ENCODE measurements around the gene ARMC2. TPM values are rescaled to one million over a fixed set of nuclear protein-coding genes. Genes with fewer than 3 reads are reported as not detected.

The ARMC2 gene
- total RNA-seq, 1 donor from 2014 or later = 3.5 TPM

DNA sequence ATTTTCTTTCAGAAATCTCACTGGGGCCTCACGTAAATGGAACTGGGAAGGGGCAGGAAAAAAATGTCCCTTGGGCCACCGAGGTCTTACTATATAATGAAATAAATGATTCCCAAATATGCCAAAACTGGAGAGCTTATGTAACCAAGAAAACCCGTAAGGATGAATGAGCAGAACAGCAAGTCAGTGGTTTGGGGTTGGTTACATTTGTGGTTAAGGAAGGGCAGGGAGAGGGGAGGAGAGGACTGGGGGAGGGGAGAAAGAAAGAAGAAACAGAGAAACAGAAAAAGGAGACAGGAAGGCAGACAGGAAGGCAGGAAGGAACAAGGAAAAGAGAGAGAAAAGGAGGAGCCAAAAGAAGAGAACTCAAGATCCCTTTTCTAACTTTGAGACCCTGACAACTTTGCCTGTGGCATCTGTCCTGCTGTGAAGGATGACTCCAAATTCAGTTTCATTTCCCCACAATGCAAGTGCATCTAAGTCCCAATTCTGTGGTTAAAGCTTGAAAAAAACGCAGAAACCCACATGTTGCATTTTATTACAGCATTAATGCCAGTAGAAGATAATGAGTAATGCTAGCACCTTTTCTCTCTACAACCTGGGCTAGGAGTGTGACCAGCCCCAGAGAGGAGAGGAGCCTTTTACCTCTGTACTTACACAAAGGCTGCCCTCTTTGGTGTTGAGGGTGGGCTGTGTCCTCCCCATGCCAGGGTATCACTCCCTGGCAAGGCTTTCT, 10.8 kb upstream of the ARMC2 start:
- POLR2A ChIA-PET = interaction anchor here (0.7 to 1.7 kb wide), 3 partner anchors 10 to 235 kb away, joined by 3 to 4 read pairs (median 4); partner anchors contain the start of gene ARMC2
- Mint-ChIP-seq H3K36me3 (ENCODE audit: low read depth) (no peaks in the 10 kb centered on the region), H3K4me3 (peak overlapping the region; percentile 0), H3K4me1 (peaks cover 31% of the 10 kb centered on the region), H3K27me3 (peaks cover 9% of the 10 kb centered on the region), H3K27ac (peak overlapping the region; percentile 0), H3K9me3 (no peaks in the 10 kb centered on the region)
- CTCF ChIA-PET = interaction anchor here (1.4 to 3.1 kb wide), 3 partner anchors 235 to 296 kb away, joined by 4 to 36 read pairs (median 5); no protein-coding TSS in a partner anchor
- peak; percentile 38 for ATAC-seq (ENCODE audit: low read depth)
- TF ChIP-seq, protein P1, sequence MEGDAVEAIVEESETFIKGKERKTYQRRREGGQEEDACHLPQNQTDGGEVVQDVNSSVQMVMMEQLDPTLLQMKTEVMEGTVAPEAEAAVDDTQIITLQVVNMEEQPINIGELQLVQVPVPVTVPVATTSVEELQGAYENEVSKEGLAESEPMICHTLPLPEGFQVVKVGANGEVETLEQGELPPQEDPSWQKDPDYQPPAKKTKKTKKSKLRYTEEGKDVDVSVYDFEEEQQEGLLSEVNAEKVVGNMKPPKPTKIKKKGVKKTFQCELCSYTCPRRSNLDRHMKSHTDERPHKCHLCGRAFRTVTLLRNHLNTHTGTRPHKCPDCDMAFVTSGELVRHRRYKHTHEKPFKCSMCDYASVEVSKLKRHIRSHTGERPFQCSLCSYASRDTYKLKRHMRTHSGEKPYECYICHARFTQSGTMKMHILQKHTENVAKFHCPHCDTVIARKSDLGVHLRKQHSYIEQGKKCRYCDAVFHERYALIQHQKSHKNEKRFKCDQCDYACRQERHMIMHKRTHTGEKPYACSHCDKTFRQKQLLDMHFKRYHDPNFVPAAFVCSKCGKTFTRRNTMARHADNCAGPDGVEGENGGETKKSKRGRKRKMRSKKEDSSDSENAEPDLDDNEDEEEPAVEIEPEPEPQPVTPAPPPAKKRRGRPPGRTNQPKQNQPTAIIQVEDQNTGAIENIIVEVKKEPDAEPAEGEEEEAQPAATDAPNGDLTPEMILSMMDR (IDR thresholded peaks at IDR 0.05) = no peak
- DNase-seq = no peak
- intact Hi-C loops (cut with micrococcal nuclease) = loop anchor here (5.0 kb wide), 1 partner anchor 35 kb away; no protein-coding TSS in a partner anchor

DNA sequence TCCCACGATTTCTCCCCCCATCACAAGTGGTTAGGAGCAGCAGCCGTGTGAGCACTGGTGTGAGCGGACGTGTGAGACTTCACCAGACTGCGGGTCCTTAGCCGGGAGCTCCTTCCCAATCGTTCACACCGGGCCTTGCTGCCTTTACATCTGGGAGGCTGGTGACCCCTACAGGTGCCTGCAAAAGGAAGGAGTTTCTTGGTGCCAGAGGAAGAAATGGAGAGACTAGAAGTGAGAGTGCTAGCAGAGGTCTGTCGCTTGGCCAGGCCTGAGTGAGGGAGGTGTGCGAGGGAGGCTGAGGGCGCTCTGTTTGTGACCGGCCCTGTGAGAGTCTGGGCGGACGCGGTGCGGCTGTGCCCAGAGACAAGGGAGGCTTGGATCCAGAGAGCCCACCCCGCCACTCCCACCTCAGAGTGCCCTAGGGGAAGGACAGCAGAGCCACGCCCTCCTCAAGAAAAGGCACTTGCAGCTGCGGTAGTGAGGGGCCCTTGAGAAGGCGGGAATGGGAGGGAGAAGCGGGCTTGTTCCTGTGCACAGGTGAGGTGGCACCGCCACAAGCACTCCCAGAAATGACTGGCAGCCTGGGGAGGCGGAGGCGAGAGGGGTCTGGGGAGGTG, 10.0 kb upstream of the ARMC2 start:
- intact Hi-C loops (cut with micrococcal nuclease) = loop anchor here (5.0 kb wide), 1 partner anchor 34 kb away; no protein-coding TSS in a partner anchor
- ChIA-PET CTCF (interaction anchor here (1.4 to 3.1 kb wide), 3 partner anchors 234 to 297 kb away, joined by 4 to 36 read pairs (median 5); no protein-coding TSS in a partner anchor), POLR2A (interaction anchor here (0.5 to 1.7 kb wide), 3 partner anchors 10 to 595 kb away, joined by 3 to 4 read pairs (median 3); partner anchors contain the start of gene ARMC2)
- TF ChIP-seq, protein P1 (IDR thresholded peaks at IDR 0.05) = no peak
- peaks cover 11% of the 10 kb centered on the region for H3K27me3 Mint-ChIP-seq
- H3K27ac Mint-ChIP-seq = no peak overlapping the region
- H3K9me3 Mint-ChIP-seq = no peaks in the 10 kb centered on the region
- H3K36me3 Mint-ChIP-seq (ENCODE audit: low read depth) = no peaks in the 10 kb centered on the region
- peak overlapping the region; percentile 0 for H3K4me3 Mint-ChIP-seq
- H3K4me1 Mint-ChIP-seq = peaks cover 31% of the 10 kb centered on the region
- ATAC-seq (ENCODE audit: low read depth) (no peak), DNase-seq (no peak)

DNA sequence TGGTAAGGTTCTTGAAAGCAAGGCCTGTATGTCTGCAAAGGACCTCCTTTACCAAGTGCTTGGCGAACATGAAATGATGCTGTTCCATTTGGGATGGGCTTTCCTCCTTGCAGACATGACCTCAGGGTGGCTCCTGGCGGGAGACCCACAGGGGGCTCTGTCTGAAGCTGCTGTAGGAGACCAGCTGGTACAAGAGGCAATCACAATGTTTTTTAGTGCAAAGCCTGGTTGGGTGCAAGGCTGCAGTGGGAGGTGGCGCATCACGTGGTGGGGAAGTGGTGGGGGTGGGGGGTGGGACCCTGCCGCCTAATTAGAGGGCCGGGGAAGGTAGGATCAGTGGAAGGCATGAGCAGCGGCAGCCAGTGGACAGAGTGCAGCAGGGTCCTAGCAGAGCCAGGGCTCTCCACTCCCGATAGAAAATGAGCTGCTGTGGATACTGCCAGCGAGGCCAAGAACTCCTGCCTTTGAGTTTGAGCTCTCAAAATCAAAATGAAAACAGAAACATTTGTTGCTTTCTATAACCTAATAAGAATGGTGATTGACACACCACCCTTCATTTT, 9.1 kb upstream of the ARMC2 start:
- no peaks in the 10 kb centered on the region for H3K36me3 Mint-ChIP-seq (ENCODE audit: low read depth)
- no peaks in the 10 kb centered on the region for H3K9me3 Mint-ChIP-seq
- TF ChIP-seq, protein P1 (IDR thresholded peaks at IDR 0.05) = no peak
- peaks cover 31% of the 10 kb centered on the region for H3K4me1 Mint-ChIP-seq
- ChIA-PET POLR2A (interaction anchor here (1.7 kb wide), 1 partner anchor 9 kb away, joined by 4 read pairs; the partner anchor contains the start of gene ARMC2), CTCF (no interaction called here)
- ATAC-seq (ENCODE audit: low read depth) (no peak), DNase-seq (no peak)
- intact Hi-C loops (cut with micrococcal nuclease) = loop anchor here (5.0 kb wide), 1 partner anchor 33 kb away; no protein-coding TSS in a partner anchor
- H3K4me3 Mint-ChIP-seq = no peak overlapping the region
- H3K27ac Mint-ChIP-seq = no peak overlapping the region
- H3K27me3 Mint-ChIP-seq = peaks cover 12% of the 10 kb centered on the region

DNA sequence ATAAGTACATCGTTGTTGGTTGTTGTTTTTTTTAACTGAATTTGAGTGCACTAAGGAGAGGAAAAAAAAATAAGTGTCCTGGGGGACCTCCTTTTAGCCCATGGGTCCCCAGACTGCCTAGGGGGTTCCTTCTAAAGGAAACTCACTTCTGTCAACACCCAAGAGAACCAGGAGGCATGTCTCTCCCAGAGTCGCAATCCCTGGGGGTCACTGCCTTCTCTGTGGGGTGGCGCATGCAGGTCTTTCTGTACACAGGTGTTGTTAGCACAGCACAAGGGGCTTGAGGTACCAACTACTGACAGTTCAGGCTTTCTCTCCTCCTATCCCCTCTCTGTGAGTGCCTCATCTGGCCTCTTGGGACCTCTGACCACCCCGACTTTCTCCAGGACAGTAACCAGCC, 7.3 kb upstream of the ARMC2 start:
- intact Hi-C loops (cut with micrococcal nuclease) = no loop called here
- Mint-ChIP-seq H3K36me3 (ENCODE audit: low read depth) (no peaks in the 10 kb centered on the region), H3K27me3 (peaks cover 11% of the 10 kb centered on the region), H3K4me3 (no peak overlapping the region), H3K4me1 (peaks cover 27% of the 10 kb centered on the region), H3K27ac (no peak overlapping the region), H3K9me3 (no peaks in the 10 kb centered on the region)
- TF ChIP-seq, protein P1 (IDR thresholded peaks at IDR 0.05) = no peak
- ATAC-seq (ENCODE audit: low read depth) (no peak), DNase-seq (no peak)
- CTCF ChIA-PET = interaction anchor here (1.3 kb wide), 1 partner anchor 298 kb away, joined by 3 read pairs; no protein-coding TSS in a partner anchor
- POLR2A ChIA-PET = interaction anchor here (0.7 kb wide), 1 partner anchor 35 kb away, joined by 4 read pairs; no protein-coding TSS in a partner anchor
